Measurements from ENCODE around the gene ATP2B2. TPM values are rescaled to one million over a fixed set of nuclear protein-coding genes. Genes with fewer than 3 reads are reported as not detected.
A peak's percentile ranks its signal among the peaks of the same experiment; 100 is the strongest.

Gene ATP2B2
- not detected for total RNA-seq

DNA sequence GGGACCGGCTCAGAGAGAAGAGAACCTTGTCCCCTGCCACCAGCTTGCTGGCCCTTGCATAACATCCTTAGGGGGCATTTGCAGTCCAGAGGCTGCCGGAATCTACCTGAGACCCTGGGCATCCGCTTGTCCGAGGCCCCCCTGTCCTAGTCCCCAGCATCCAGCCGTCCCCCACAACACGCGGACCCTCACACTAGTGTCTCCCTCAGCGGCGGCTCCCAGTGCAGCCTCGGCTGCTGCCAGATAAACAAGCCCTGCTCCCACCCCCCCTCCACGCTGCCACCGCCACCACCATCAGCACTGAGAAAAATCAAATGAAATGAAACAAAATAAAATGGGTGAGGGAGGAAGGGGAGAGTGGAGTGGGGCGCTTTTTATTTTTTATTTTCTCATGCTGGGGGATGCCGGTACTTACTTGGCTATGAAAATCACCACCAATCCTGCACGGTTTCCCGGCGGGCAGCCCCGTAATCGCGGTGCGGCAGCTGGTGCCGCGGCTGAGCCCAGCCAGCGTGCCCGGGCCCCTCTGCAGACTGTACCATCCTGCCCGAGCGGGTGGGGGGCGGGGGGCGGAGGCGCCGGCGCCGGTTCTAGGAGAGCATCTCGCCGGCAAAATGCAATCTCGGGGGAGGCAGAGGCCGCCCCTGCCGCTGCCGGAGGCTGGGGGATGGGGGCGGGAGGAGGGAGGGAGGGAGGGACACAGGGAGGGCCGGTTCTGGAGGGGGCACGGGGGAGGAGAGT lies at the start of gene ATP2B2:
ATP2B2 (minus strand) TSS at position 537 of the 741 bp plus-strand sequence. CDS start 56,043 bp downstream, outside the sequence.
- Mint-ChIP-seq H3K27ac (no peak within 1 kb of the TSS), H3K9me3 (no peaks in the 10 kb centered on the region), H3K36me3 (no peaks in the 10 kb centered on the region)
- ATAC-seq (no peak), DNase-seq (ENCODE audit: low spot score in 2 of 2) (no peak)

- H3K36me3 Mint-ChIP-seq, result no peaks in the 10 kb centered on the region
- peak in 1 of 2 donors; percentile 3 for DNase-seq (ENCODE audit: low spot score in 2 of 2)
- ATAC-seq, result no peak
- H3K27ac Mint-ChIP-seq, result no peak overlapping the region
- H3K9me3 Mint-ChIP-seq, result no peaks in the 10 kb centered on the region
Measured at GRCh38 chr3:10554746-10555145, 49.4 kb upstream of the ATP2B2 start.

DNA sequence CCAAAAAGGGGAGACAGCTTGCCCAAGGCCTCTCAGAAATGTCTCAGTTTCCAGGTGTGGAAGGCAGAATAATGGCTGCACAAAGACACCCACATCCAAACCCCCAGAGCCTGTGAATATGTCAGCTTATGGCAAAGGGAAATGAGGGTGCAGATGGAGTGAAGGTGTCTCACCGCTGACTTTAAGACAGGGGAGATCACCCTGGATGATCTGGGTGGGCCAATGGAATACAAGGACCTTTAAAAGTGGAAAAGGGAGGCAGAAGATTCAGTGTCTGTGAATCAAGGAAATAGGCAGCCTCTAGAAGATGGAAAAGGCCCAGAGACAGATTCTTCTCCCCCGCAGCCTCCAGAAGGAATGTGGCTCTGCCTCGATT lies 48.8 kb upstream of the ATP2B2 start:
- ATAC-seq, result no peak
- Mint-ChIP-seq H3K27ac (no peak overlapping the region), H3K9me3 (no peaks in the 10 kb centered on the region), H3K36me3 (no peaks in the 10 kb centered on the region)
- DNase-seq (ENCODE audit: low spot score in 2 of 2), result peak in 1 of 2 donors; percentile 25

GRCh38 chr3:10553591-10554235 lies 48.3 kb upstream of the ATP2B2 start:
- Mint-ChIP-seq H3K9me3 (no peaks in the 10 kb centered on the region), H3K27ac (no peak overlapping the region), H3K36me3 (no peaks in the 10 kb centered on the region)
- DNase-seq (ENCODE audit: low spot score in 2 of 2), result peak in 1 of 2 donors; percentile 25
- ATAC-seq, result no peak

DNA sequence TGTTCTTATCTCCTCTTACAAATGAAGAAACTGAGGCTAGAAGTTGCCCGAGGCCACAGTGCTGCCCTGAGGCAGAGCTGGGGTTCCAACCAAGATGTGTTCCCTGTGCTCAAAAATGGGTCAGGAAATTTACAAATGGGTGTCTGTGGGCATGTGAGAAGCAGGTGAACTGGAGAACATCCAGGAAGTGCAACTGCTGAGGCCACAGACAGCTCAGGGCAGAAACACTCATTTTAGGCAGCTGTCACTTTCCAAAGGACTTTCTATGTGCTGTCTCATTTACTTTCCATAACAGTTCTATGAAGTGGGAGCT lies 47.2 kb upstream of the ATP2B2 start:
- Mint-ChIP-seq H3K36me3 (no peaks in the 10 kb centered on the region), H3K9me3 (no peaks in the 10 kb centered on the region), H3K27ac (no peak overlapping the region)
- ATAC-seq (peak; percentile 47 to 61), DNase-seq (ENCODE audit: low spot score in 2 of 2) (peak; percentile 11 to 49)

DNA sequence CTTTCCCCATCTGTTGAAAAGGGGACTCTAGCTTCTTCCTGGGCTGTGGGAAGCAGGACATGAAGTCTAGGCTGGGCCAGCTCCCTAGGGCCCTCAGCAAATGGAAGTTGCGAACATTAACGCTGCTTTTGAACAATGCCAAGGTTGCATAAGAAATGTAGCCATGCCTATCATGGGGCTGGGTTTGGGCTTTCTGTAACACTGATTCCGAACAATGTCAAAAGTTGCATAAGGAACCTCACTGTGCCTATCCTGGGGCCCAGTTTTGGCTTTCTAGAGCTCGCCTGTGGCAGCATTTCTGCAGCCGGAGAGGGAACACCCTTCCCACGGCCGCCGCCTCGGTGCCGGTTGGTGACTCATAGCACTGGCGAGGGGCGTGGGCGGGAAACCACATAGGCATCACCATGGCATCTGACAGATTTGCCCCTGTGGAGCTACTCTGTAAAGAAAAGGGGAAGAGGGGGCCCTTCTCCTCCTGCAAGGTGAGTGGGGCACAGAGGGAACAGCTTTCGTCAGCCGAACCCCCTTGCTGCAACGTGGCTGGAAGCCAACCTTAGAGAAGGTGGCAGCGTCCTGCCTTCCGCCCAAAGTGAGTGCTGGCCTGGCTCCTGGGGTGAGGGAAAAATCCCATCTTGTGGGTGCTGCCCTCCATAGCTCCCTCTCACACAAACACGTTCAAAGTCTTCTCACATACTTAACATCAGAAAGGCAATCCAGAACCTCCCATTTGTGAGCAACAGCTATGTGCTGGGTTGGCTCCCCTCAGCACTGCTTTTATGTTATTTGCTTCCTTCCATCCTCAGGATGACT lies 46.6 kb upstream of the ATP2B2 start:
- ATAC-seq, result peak; percentile 76 to 79
- peak overlapping the region in 1 of 2 donors; percentile 14 for H3K27ac Mint-ChIP-seq

GRCh38 chr3:10551139-10551538 lies 45.8 kb upstream of the ATP2B2 start:
- ATAC-seq (no peak), DNase-seq (ENCODE audit: low spot score in 2 of 2) (no peak)
- Mint-ChIP-seq H3K9me3 (no peaks in the 10 kb centered on the region), H3K27ac (no peak overlapping the region), H3K36me3 (no peaks in the 10 kb centered on the region)

More for the DNA sequence above, 46.6 kb upstream of the ATP2B2 start:
- Mint-ChIP-seq H3K36me3 (no peaks in the 10 kb centered on the region), H3K9me3 (no peaks in the 10 kb centered on the region)
- DNase-seq (ENCODE audit: low spot score in 2 of 2), result peak; percentile 62 to 70

DNA sequence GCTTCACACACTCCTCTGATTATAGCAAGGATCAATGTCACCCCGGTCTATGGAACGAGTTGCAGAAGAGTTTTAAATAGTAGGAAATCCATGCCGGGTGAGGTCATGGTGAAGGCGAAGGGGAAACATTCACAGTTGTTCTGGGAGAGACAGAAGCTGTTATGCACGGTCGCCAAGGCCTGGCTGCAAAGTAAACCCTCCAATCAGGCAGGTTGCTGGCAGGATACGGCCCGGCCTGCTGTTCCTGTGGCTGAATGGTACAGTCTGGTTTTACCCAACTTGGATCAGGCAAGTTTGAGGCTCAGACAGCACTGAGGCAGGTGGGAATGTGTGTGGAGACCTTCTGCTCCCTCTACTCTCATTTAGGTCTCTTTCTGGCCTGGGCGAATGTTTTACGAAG lies 45.3 kb upstream of the ATP2B2 start:
- H3K9me3 Mint-ChIP-seq, result no peaks in the 10 kb centered on the region
- H3K36me3 Mint-ChIP-seq, result no peaks in the 10 kb centered on the region
- ATAC-seq (no peak), DNase-seq (ENCODE audit: low spot score in 2 of 2) (no peak)
- no peak overlapping the region for H3K27ac Mint-ChIP-seq

DNA sequence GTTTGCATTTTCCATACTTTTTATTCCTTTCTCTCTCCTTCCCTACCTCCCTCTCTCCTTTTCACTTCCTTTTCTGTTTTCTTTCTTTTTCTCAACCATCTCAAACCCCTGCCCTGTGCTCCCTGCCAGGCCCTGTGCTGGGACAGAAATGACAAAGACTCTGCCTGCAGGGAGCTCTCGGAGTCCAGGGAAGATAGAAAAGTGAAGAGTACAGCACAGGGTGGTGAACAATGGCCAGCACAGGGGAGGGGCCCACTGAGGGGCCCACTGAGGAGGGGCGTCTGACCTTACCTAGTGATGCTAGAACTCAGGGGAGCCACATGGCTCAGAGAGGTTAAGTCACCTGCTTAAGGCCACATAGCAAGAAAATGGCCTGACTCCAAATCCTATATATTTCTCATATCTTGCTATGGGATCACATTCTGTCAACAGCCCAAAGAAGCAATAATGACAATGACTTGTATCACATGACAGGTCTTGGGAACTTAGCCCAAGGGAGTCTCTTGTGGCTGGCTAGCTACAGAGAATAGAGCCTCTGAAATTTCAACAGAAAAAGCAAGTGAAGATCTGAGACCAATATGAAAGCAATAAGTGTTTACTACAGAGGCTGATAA lies 44.3 kb upstream of the ATP2B2 start:
- no peak for DNase-seq (ENCODE audit: low spot score in 2 of 2)
- H3K27ac Mint-ChIP-seq, result no peak overlapping the region
- no peak for ATAC-seq
- no peaks in the 10 kb centered on the region for H3K9me3 Mint-ChIP-seq
- no peaks in the 10 kb centered on the region for H3K36me3 Mint-ChIP-seq

DNA sequence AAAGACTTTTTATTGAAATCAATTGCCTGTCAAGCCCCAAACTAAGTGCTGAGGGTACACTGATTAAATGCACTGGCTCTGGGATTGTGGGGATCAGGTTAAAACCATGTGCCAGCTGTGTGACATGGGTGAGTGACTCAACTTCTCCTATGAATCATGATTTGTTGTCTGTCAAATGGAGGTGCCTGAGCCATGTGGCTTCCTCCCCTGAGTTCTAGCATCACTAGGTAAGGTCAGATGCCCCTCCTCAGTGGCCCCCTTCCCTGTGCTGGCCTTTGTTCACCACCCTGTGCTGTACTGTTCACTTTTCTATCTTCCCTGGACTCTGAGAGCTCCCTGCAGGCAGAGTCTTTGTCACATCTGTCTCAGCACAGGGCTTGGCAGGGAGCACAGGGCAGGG lies 43.6 kb upstream of the ATP2B2 start:
- peak; percentile 73 to 83 for ATAC-seq
- no peaks in the 10 kb centered on the region for H3K9me3 Mint-ChIP-seq
- H3K27ac Mint-ChIP-seq, result peak overlapping the region in 1 of 2 donors; percentile 57
- peak; percentile 8 to 50 for DNase-seq (ENCODE audit: low spot score in 2 of 2)
- H3K36me3 Mint-ChIP-seq, result peaks cover 0 to 2% of the 10 kb centered on the region in 2 donors

- DNase-seq (ENCODE audit: low spot score in 2 of 2) (peak in 1 of 2 donors; percentile 7), ATAC-seq (no peak)
- Mint-ChIP-seq H3K27ac (peak overlapping the region in 1 of 2 donors; percentile 7), H3K9me3 (peaks cover under 1 to 2% of the 10 kb centered on the region in 2 donors), H3K36me3 (peaks cover under 1 to 7% of the 10 kb centered on the region in 2 donors)
Measured at GRCh38 chr3:10547841-10548783, 42.7 kb upstream of the ATP2B2 start.

DNA sequence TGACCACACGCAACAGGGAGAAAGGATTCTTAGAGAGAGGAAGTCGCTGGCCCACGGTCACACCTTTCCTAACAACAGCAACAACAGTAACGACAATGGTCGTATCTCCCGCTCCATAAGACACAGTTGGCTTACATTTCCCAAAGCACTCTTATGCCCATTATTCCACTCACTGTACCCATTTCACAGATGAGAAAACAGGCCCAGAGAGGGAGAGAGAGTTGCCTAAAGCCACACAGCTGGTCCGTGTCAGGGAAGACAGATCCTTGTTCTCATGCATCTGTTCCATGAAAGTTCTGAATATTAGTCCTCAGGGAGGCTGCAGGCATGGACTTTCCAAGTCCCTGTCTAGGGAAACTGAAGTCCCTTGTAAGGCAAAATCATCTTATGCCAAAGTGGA lies 42.0 kb upstream of the ATP2B2 start:
- Mint-ChIP-seq H3K9me3 (peaks cover 6 to 8% of the 10 kb centered on the region in 2 donors), H3K27ac (no peak overlapping the region), H3K36me3 (peaks cover 8 to 10% of the 10 kb centered on the region in 2 donors)
- no peak for ATAC-seq
- peak in 1 of 2 donors; percentile 1 for DNase-seq (ENCODE audit: low spot score in 2 of 2)

DNA sequence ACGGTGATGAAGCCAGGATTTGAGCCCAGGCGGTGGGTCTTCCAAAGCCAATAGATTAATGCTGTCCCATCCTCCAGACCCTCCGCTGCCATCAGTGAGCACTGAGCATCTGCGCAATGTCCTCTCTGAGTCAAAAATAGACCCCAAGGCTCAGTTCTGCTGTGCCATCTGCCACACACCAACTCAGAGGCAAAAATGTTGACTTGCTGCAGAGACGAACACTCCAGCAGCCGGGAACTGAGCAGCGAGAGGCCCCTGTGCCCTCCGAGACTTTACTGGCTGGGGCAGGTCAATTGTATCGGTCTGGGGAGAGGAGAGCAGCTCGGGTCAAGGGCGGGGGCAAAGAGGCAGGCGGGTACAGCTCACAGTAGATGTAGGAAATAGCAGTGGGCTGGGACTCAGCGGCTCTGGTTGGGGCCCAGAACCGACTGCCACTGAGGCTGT lies 41.5 kb upstream of the ATP2B2 start:
- DNase-seq (ENCODE audit: low spot score in 2 of 2) (peak in 1 of 2 donors; percentile 43), ATAC-seq (no peak)
- H3K9me3 Mint-ChIP-seq, result peaks cover 8 to 13% of the 10 kb centered on the region in 2 donors
- H3K36me3 Mint-ChIP-seq, result peaks cover 10 to 11% of the 10 kb centered on the region in 2 donors
- no peak overlapping the region for H3K27ac Mint-ChIP-seq

DNA sequence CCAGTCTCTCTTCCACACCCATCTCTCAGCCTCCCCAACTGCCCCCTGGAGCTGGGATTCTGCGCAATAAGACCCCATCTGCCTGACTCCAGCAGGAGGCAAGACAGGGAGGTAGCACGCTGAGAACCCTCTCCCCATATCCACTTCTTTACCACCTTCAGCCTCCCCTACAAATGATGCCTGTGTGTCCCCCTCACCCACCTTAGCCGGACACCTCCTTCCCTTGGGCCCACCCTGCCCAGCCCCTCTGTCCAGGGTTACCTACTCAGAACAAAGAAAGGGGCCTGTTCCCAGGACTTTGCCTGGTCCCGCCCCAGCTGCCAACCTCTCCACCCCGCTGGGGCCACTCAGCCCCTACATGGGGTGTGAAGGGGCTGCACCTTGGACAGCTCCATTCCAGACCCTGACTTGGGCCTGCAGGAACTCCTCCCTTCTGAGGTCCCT lies 40.8 kb upstream of the ATP2B2 start:
- H3K9me3 Mint-ChIP-seq, result peaks cover 11 to 18% of the 10 kb centered on the region in 2 donors
- peaks cover 10 to 11% of the 10 kb centered on the region in 2 donors for H3K36me3 Mint-ChIP-seq
- DNase-seq (ENCODE audit: low spot score in 2 of 2) (peak in 1 of 2 donors; percentile 33), ATAC-seq (no peak)
- H3K27ac Mint-ChIP-seq, result no peak overlapping the region

GRCh38 chr3:10542518-10542917 lies 37.1 kb upstream of the ATP2B2 start:
- no peak for ATAC-seq
- Mint-ChIP-seq H3K27ac (no peak overlapping the region), H3K9me3 (peaks cover 11 to 26% of the 10 kb centered on the region in 2 donors), H3K36me3 (peaks cover 10 to 21% of the 10 kb centered on the region in 2 donors)
- DNase-seq (ENCODE audit: low spot score in 2 of 2), result no peak

All from activated naive CD4-positive, alpha-beta T cell treated with anti-CD3 and anti-CD28 coated beads, Interleukin-2, amount 50 U/mL, for 72 hours (primary cell).